AG10803 (cell line): ENCODE measurements around the gene TP53I3.

Source experiments
- DNase-seq: peaks from one replicate; pipeline ENCODE4 v3.0.0; 2010; ENCODE audit warnings: low read depth
- H3K4me3 ChIP-seq: 2 replicates; pipeline ENCODE4 v1.5.1; 2011; ENCODE audit warnings: mild to moderate bottlenecking, low read length, control low read depth
- TF ChIP-seq, protein P1 (sequence below): conservative IDR thresholded peaks from 2 replicates; pipeline ENCODE4 v1.5.1; 2011; ENCODE audit warnings: mild to moderate bottlenecking, low read length, control low read depth, inconsistent platforms

The TP53I3 gene

DNA sequence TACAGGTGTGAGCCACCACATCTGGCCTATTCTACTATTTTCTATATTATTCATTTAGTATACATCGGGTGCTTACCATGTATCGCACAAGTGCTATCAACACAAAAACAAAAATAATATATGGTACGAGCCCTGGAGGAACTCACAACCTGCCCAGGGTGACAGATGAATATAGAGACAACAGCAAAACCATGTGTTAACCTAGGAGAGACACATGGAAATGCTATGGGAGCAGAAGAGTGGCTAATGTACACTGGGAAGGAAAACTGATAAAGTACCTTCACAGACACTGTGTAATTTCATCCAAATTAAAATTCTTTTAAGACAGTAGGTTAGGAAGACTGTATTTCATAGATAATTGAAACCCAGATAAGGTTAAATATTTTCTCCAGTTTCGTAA lies 12.4 kb downstream of the TP53I3 start:
- DNase-seq, result no peak
- no peak overlapping the region for H3K4me3 ChIP-seq

DNA sequence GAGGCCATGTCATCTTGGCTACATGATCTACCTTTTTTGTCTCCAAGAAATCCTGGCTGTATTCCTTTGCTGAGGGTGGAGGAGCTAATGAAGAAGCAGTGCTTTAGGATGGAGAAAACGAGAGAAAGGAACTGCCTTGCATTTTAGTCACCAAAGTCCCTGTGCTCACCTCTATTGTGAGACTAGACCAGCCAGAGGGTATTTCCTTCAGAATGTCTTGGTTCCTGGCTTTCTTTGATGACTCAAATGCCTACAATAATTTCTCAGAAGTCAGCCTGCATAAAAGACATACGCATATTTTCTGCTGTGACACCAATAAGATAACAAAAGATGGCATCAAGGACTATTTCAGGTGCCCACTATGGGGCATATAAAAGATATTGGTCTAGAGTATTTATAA lies 19.3 kb downstream of the TP53I3 start:
- H3K4me3 ChIP-seq, result no peak overlapping the region
- DNase-seq, result no peak
- TF ChIP-seq, protein P1, sequence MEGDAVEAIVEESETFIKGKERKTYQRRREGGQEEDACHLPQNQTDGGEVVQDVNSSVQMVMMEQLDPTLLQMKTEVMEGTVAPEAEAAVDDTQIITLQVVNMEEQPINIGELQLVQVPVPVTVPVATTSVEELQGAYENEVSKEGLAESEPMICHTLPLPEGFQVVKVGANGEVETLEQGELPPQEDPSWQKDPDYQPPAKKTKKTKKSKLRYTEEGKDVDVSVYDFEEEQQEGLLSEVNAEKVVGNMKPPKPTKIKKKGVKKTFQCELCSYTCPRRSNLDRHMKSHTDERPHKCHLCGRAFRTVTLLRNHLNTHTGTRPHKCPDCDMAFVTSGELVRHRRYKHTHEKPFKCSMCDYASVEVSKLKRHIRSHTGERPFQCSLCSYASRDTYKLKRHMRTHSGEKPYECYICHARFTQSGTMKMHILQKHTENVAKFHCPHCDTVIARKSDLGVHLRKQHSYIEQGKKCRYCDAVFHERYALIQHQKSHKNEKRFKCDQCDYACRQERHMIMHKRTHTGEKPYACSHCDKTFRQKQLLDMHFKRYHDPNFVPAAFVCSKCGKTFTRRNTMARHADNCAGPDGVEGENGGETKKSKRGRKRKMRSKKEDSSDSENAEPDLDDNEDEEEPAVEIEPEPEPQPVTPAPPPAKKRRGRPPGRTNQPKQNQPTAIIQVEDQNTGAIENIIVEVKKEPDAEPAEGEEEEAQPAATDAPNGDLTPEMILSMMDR, result no peak

More for the DNA sequence above, 12.4 kb downstream of the TP53I3 start:
- TF ChIP-seq, protein P1, result no peak

DNA sequence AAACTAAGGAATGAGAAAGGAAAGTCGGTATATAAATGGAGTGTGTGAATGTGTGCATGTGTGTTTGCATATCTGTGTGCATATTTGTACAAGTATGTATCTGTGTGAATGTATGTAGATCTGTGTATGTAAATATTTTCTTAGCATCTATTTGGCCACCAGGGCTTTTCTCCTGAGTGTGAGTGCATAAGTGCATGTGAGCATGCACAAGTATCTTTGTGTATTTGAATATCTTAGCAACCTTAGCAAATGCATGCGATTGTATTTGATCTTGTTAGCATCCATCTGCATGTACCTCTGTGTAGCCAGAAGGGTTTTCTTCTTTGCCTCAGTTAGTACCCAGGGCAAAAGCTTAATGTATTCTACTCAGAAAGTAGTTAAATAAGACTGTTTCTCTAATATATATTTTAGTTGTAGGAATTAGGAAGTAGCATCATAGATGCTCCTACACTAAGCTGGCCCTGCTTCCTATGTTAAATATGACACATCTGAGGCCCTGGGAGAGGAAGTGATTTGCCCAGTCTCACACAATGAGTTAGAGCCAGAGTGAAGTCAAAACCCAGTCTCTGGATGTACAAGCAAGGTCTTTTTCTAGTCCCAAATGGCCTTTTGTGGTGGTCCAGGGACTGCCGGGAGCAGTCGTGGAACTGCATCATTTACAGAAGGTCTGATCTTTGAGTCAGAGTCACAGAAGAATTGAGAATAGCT lies 25.9 kb downstream of the TP53I3 start:
- no peak overlapping the region for H3K4me3 ChIP-seq
- no peak for DNase-seq
- TF ChIP-seq, protein P1, result no peak

DNA sequence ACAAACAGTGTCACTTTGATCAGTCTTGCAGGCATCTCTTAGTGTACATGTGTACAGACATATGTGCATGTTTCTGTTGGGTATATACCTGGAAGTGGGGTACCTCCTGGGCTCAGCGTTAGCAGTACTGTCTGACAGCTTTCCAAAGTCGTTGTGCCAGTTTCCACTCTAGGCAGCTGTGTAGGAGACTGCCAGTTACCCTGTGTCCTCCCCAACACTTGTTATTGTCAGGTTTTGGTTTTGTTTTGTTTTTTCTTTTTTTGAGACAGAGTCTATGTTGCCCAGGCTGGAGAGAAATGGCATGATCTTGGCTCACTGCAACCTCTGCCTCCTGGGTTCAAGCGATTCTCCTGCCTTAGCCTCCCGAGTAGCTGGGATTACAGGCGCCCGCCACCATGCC lies 28.9 kb downstream of the TP53I3 start:
- no peak for DNase-seq
- no peak overlapping the region for H3K4me3 ChIP-seq
- TF ChIP-seq, protein P1, result no peak

DNA sequence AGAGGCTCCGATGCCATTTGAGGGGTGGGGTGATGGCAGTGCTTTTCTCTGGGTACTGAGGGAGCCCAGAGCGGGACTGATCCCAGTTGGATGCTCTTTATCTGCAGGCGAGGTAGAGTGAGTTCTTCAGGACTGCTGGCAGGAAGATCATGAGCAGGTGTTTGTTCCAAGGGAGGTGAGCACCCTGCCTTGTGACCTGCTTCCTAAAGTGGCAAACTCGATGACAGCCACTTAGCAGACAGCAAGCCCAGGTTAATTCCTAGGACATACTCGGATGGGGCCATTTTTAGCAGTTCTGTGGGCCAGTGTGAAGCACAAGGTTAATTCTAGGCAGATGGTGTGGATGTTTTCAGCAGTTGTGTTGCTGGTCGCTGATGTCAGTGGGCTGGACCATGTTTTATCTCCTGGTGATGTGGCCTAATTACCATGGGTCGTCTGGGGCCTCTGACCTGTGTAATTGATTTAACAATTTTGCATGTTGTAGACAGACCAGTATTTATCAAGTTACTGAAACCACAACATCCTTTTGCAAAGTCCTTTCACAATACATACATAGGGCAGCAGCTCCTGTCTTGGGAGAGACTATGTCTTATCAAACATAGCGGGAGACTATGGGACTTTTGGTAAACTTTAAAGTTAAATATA lies 30.1 kb downstream of the TP53I3 start:
- DNase-seq, result no peak
- no peak overlapping the region for H3K4me3 ChIP-seq
- TF ChIP-seq, protein P1, result no peak

DNA sequence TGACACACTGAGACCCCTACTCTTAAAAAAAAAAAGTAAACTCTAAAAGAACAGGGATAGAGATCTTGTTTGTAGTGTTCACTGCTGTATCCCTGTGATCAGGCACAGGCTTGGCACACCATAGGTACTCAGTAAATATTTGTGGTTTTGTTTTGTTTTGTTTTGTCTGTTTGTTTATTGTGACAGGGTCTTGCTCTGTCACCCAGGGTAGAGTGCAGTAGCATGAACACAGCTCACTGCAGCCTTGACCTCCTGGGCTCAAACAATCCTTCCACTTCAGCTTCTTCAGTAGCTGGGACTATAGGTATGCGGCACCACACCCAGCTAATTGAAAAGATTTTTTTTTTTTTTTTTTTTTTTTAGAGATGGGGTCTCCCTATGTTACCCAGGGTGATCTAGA lies 31.7 kb downstream of the TP53I3 start:
- no peak overlapping the region for H3K4me3 ChIP-seq
- no peak for DNase-seq
- TF ChIP-seq, protein P1, result no peak

DNA sequence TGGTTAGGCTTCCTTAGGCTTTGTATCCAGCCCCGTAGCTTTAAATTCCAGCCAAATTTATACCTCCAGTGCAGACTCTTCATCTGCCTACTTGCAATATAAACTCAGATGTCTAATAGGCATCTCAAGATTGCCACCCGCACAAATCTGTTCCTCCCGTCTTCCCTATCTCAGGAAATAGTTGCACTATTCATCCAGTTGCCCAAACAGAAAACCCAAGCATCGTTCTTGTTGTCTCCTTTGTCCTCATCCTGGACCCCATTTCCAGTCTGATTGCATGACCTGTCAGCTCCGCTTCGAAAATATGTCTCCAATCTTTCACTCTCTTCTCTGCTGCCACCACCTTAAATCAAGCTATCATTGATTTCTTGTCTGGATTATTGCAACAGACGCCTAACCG lies 32.8 kb downstream of the TP53I3 start:
- no peak for DNase-seq
- TF ChIP-seq, protein P1, result no peak
- H3K4me3 ChIP-seq, result no peak overlapping the region
